ENCODE results near the gene CYB561D1. TPM values are rescaled to one million over a fixed set of nuclear protein-coding genes. Genes with fewer than 3 reads are reported as not detected.

Gene CYB561D1
- total and polyA plus RNA-seq, 10 of the 15 experiments (the other 5 are each of a cell fraction or from before 2014, with no cell fraction given), result 0.68 to 9.0 (median 3.3) TPM

- no peak for TF ChIP-seq HSF1 (IDR thresholded peaks at IDR 0.05; ENCODE audit: low read depth, low read length)
- 0 out of 2 replicates have a peak, but pooled peaks have one; percentile 36 for TF ChIP-seq MEF2A (IDR thresholded peaks at IDR 0.05; ENCODE audit: insufficient read depth, low read depth, low read length)
- 0 out of 3 replicates have a peak, but pooled peaks have one; percentile 39 for TF ChIP-seq POU2F2 (IDR thresholded peaks at IDR 0.05; ENCODE audit: borderline replicate concordance, low read depth, low read length)
- TF ChIP-seq SIN3A (IDR thresholded peaks at IDR 0.05; ENCODE audit: low read depth, low read length), result peak; percentile 68; the same call in 1 of the 2 replicates
- peak; percentile 53; the same call in 1 of the 2 replicates for TF ChIP-seq FOXM1 (IDR thresholded peaks at IDR 0.05; ENCODE audit: low read depth, low read length)
- TF ChIP-seq ZNF217 (IDR thresholded peaks at IDR 0.05), result no peak
- TF ChIP-seq MTA3 (IDR thresholded peaks at IDR 0.05; ENCODE audit: borderline replicate concordance, low read length), result no peak
- TF ChIP-seq MYC (IDR thresholded peaks at IDR 0.05; ENCODE audit: insufficient read depth, insufficient read length, insufficient replicate concordance, low read length, severe bottlenecking), result peak; percentile 20
- no peak for TF ChIP-seq SRF (IDR thresholded peaks at IDR 0.05; ENCODE audit: low read depth in 2 of 2, low read length in 2 of 2)
- TF ChIP-seq KLF5 (IDR thresholded peaks at IDR 0.05; ENCODE audit: partially characterized antibody), result peak; percentile 78
- TF ChIP-seq SIX5 (IDR thresholded peaks at IDR 0.05; ENCODE audit: low read depth, low read length, severe bottlenecking), result no peak
- TF ChIP-seq ATF3 (IDR thresholded peaks at IDR 0.05; ENCODE audit: borderline replicate concordance, extremely low read depth, low read depth, low read length), result no peak
- no peak for TF ChIP-seq FOXK2 (IDR thresholded peaks at IDR 0.05)
- TF ChIP-seq USF1 (IDR thresholded peaks at IDR 0.05; ENCODE audit: borderline replicate concordance, extremely low read length, insufficient read depth, low read depth, low read length), result no peak
- TF ChIP-seq BCL3 (IDR thresholded peaks at IDR 0.05; ENCODE audit: borderline replicate concordance, insufficient read depth, low read depth, low read length, poor library complexity, severe bottlenecking), result no peak
- TF ChIP-seq NFYB (IDR thresholded peaks at IDR 0.05; ENCODE audit: insufficient read depth, low read depth, low read length), result no peak
- TF ChIP-seq ETV6 (conservative IDR thresholded peaks at IDR 0.05 in 1 of 2, IDR thresholded peaks at IDR 0.05 in 1 of 2; ENCODE audit: borderline replicate concordance in 1 of 2, low read depth in 1 of 2), result no peak
- peak; percentile 96 for TF ChIP-seq POLR2A (IDR thresholded peaks at IDR 0.05; ENCODE audit: low read depth, low read length)
- peak in 1 of 2 experiments; percentile 62; a peak in 2 of 4 replicates for TF ChIP-seq BHLHE40 (IDR thresholded peaks at IDR 0.05; ENCODE audit: borderline replicate concordance in 1 of 2, low read depth in 2 of 2, low read length in 1 of 2)
- TF ChIP-seq REST (IDR thresholded peaks at IDR 0.05; ENCODE audit: low read depth, low read length), result no peak
These were observed at the start of gene CYB561D1 (continued) for GRCh38 chr1:109493805-109494539.
